Measurements from ENCODE around the gene ADAT3. TPM values are rescaled to one million over a fixed set of nuclear protein-coding genes. Genes with fewer than 3 reads are reported as not detected.
A peak's percentile ranks its signal among the peaks of the same experiment; 100 is the strongest.

The ADAT3 gene
- total RNA-seq, 3 donors from 2014 or later: 12.5 to 21.9 (median 19.6) TPM

DNA sequence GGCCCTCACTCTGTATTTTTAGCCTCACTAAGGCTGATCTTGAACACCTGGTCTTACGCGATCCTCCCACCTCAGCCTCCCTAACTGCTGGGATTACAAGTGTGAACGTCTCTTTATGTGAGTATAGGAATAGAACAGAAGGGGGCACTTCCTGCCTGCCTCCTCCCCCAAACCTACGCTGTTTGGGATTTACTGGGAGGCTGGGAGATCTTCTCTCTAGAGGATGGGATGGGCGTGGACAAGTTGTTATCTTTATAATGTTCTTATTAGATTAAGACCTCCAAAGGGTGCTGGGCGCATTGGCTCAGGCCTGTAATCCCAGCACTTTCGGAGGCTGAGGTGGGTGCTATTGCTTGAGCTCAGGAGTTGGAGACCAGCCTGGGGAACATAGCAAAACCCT is 32.9 kb downstream of the ADAT3 start:
- no peaks in the 10 kb centered on the region for H3K9me3 ChIP-seq
- intact Hi-C loops (cut with DNase I, micrococcal nuclease): no loop called here
- H3K36me3 ChIP-seq (ENCODE audit: low read depth): no peaks in the 10 kb centered on the region
- TF ChIP-seq, protein P1, sequence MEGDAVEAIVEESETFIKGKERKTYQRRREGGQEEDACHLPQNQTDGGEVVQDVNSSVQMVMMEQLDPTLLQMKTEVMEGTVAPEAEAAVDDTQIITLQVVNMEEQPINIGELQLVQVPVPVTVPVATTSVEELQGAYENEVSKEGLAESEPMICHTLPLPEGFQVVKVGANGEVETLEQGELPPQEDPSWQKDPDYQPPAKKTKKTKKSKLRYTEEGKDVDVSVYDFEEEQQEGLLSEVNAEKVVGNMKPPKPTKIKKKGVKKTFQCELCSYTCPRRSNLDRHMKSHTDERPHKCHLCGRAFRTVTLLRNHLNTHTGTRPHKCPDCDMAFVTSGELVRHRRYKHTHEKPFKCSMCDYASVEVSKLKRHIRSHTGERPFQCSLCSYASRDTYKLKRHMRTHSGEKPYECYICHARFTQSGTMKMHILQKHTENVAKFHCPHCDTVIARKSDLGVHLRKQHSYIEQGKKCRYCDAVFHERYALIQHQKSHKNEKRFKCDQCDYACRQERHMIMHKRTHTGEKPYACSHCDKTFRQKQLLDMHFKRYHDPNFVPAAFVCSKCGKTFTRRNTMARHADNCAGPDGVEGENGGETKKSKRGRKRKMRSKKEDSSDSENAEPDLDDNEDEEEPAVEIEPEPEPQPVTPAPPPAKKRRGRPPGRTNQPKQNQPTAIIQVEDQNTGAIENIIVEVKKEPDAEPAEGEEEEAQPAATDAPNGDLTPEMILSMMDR (IDR thresholded peaks at IDR 0.05): no peak
- no peak overlapping the region for H3K4me3 ChIP-seq
- no peak for ATAC-seq
- DNase-seq: no peak
- peaks cover 15% of the 10 kb centered on the region for H3K4me1 ChIP-seq (ENCODE audit: low read depth)

DNA sequence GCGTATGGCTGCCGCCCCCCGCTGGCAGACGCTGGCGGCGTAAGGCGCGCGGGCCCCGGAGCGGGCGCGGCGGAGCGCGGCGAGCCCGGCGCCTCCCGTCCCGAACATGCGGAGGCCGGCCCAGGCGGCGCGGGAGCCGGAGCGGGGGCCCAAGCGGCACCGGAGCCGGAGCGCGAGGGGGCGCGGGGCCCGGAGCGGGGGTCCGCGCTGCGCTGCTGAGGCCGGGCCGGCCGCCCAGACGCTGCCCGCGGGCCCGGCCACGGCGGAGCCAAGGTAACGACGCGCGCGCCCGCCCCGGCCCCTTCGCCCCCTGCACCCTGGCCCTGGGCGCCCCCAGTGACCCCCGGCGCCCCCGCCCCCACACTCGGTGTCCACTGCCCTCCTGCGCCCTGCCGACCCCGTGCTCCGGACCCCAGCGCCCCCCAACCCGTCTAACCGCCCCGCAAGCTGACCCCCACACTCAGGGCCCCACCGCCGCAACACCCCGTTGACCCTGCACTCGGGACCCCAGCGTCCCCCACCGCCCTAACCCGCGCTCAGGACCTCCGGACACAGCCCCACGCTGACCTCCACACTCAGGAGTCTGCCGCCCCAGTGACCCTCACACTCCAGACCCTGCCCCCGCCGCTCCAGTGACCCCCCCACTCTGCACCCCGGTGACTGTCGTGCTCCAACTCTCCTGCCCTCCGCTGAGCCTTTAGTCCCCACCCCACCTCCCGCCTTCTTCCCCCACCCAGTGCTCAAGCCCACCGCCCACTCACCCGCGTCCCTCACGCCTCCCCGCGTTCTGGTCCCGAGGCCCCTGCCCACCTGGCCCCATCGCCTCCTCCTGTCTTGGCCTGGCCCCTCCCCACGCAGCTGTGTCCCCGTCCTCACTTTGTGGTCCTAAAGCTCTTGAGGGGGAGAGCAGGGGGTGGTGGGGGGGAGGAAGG is 36.2 kb downstream of the ADAT3 start, which contains the start of gene CSNK1G2:
Gene CSNK1G2, plus strand, starts transcription at position 27 of the 932 bp plus-strand sequence. CDS start 28,601 bp downstream, outside the sequence.
- no peaks in the 10 kb centered on the region for H3K36me3 ChIP-seq (ENCODE audit: low read depth)
- H3K4me1 ChIP-seq (ENCODE audit: low read depth): peaks cover 33% of the 10 kb centered on the region
- intact Hi-C loops (cut with DNase I, micrococcal nuclease): no loop called here
- H3K9me3 ChIP-seq: no peaks in the 10 kb centered on the region
- TF ChIP-seq, protein P1 (IDR thresholded peaks at IDR 0.05): no peak
- peak; percentile 0 for ATAC-seq
- H3K4me3 ChIP-seq: peak within 1 kb of the TSS; percentile 59
- peak; percentile 30 to 80 (median 67) for DNase-seq

DNA sequence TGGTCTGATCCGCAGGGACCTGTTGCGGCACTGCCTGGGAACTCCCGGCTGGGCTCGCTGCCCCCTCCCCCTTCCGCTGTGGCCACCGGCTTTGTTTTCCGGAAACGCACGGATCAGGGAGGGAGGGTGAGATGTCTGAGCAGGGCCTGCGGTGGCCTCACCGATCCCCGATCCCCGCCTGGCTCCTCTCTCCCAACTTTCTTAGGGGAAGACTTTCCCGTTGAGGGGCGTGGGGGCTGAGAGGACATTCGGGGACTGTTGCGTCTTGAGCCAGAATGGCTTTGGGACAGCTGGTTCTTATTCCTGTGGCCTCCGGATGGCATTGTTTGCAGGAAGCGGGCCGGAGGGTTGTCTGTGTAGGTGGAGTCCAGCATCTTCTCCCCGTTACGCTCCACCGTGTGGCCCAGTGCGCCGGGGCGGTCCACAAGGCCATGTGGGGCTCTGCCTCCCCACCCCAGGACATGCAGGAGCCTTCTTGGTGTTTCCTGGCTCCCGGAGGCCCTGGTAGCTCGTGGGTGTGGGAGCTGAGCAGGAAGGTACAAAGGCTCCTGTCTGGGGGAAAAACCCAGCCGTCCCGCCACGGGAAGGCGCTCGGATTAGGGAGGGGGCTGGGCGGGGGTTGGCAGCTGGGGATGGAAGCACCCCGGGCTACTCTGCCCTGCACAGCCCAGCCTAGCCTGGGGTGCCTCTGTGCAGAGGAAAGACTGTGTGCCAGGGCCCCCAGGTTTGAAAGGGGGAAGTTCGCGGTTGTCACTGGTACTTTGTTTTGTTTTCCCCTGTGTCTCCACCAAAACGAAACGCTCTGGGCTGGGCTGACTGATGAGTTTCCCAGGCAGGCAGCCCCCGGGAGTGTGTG is 37.1 kb downstream of the ADAT3 start:
- no peaks in the 10 kb centered on the region for H3K9me3 ChIP-seq
- DNase-seq: peak; percentile 82 to 90 (median 86)
- H3K4me1 ChIP-seq (ENCODE audit: low read depth): peaks cover 33% of the 10 kb centered on the region
- H3K36me3 ChIP-seq (ENCODE audit: low read depth): no peaks in the 10 kb centered on the region
- peak; percentile 62 for ATAC-seq
- H3K4me3 ChIP-seq: peak overlapping the region; percentile 59
- intact Hi-C loops (cut with DNase I, micrococcal nuclease): no loop called here
- TF ChIP-seq, protein P1 (IDR thresholded peaks at IDR 0.05): no peak

DNA sequence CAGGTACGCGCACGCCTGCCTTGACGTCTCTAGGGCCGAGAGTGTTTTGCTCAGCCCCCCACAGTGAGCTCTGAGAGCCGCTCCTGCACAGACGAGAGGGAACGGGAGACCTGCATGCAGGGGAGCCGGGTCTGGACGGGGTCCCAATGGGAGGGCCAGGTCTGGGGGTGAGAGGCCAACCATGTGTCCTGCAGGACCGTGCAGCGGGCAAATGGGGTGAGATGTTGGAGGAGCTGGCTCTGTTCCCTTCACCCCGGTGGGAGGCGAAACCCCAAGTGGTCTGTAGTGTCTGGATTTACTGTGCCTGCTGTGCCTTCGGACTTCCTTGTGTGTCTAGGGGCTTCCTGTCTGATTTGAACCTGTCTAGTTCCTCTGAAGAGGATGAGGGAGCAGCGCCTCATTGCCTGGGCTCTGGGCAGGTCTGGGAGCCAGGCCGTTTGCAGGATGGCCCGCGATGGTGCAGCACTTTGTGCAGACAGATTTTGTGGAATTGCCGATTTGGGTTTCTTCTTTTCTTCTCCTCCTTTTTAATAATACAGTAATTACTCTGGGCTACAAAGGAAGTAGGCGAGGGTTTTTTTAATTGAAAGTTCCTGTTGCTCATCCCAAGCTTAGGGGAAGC is 37.8 kb downstream of the ADAT3 start:
- ATAC-seq (no peak), DNase-seq (peak in 1 of 3 donors; percentile 72)
- TF ChIP-seq, protein P1 (IDR thresholded peaks at IDR 0.05): no peak
- Histone ChIP-seq H3K36me3 (ENCODE audit: low read depth) (no peaks in the 10 kb centered on the region), H3K9me3 (no peaks in the 10 kb centered on the region), H3K4me3 (no peak overlapping the region), H3K4me1 (ENCODE audit: low read depth) (peaks cover 33% of the 10 kb centered on the region)
- intact Hi-C loops (cut with DNase I, micrococcal nuclease): no loop called here

DNA sequence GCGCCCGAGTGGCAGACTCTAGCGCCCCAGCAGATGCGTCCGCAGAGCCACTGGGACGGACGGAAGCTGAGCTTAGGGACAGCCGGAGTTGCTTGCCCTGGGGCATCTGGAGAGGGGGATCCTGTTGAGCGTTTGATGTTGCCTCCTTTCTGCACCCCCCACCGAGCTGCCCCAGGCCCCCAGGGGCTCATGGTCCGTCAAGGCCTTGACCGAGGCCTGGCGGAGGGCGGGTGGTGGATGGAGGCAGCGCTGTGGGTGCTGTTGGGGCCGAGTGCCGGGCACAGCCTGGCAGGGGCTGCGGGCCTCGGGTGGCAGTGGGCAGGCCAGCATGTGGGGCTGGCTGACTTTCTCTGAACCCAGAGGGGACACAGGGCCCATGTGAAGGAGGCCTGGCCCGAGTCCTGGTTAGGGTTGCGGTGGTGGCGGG is 38.5 kb downstream of the ADAT3 start:
- Histone ChIP-seq H3K4me3 (no peak overlapping the region), H3K9me3 (no peaks in the 10 kb centered on the region), H3K36me3 (ENCODE audit: low read depth) (no peaks in the 10 kb centered on the region), H3K4me1 (ENCODE audit: low read depth) (peaks cover 33% of the 10 kb centered on the region)
- DNase-seq: peak in 1 of 3 donors; percentile 66
- TF ChIP-seq, protein P1 (IDR thresholded peaks at IDR 0.05): no peak
- intact Hi-C loops (cut with DNase I, micrococcal nuclease): no loop called here
- ATAC-seq: no peak

All from mucosa of descending colon (tissue), 3 donors.